ENCODE measurements around the gene DCP1A.
"Not testable (repeated sequence)": the region's sequence is repeated elsewhere in the genome, so short reads cannot be mapped to it uniquely, and the experiment has no call there.

The DCP1A gene

GRCh38 chr3:53303957-53304356 lies 43.4 kb downstream of the DCP1A start:
- ATAC-seq (ENCODE audit: low read depth) (no peak), DNase-seq (ENCODE audit: low spot score in 2 of 2) (no peak)
- H3K27ac Mint-ChIP-seq = no peak overlapping the region
- peaks cover 5% of the 10 kb centered on the region for H3K4me1 Mint-ChIP-seq
- H3K36me3 Mint-ChIP-seq = peaks cover 21% of the 10 kb centered on the region
- no peaks in the 10 kb centered on the region for H3K27me3 Mint-ChIP-seq
- no peak overlapping the region for H3K4me3 Mint-ChIP-seq
- H3K9me3 Mint-ChIP-seq = no peaks in the 10 kb centered on the region

GRCh38 chr3:53303549-53303948 lies 43.8 kb downstream of the DCP1A start:
- H3K27ac Mint-ChIP-seq = no peak overlapping the region
- peaks cover 21% of the 10 kb centered on the region for H3K36me3 Mint-ChIP-seq
- no peak for DNase-seq (ENCODE audit: low spot score in 2 of 2)
- H3K4me3 Mint-ChIP-seq = no peak overlapping the region
- no peak for ATAC-seq (ENCODE audit: low read depth)
- H3K27me3 Mint-ChIP-seq = no peaks in the 10 kb centered on the region
- peaks cover 5% of the 10 kb centered on the region for H3K4me1 Mint-ChIP-seq
- H3K9me3 Mint-ChIP-seq = no peaks in the 10 kb centered on the region

- no peaks in the 10 kb centered on the region for H3K9me3 Mint-ChIP-seq
- no peak overlapping the region for H3K4me3 Mint-ChIP-seq
- no peak for ATAC-seq (ENCODE audit: low read depth)
- peak overlapping the region; percentile 31 for H3K27ac Mint-ChIP-seq
- H3K36me3 Mint-ChIP-seq = peaks cover 19% of the 10 kb centered on the region
- no peak for DNase-seq (ENCODE audit: low spot score in 2 of 2)
- H3K4me1 Mint-ChIP-seq = peaks cover 5% of the 10 kb centered on the region
- H3K27me3 Mint-ChIP-seq = no peaks in the 10 kb centered on the region
Observed at GRCh38 chr3:53300826-53301225, 46.5 kb downstream of the DCP1A start.

GRCh38 chr3:53299611-53300023 lies 47.7 kb downstream of the DCP1A start:
- H3K36me3 Mint-ChIP-seq = peaks cover 19% of the 10 kb centered on the region
- not testable (repeated sequence) for H3K4me1 Mint-ChIP-seq, H3K9me3 Mint-ChIP-seq, H3K27ac Mint-ChIP-seq, H3K27me3 Mint-ChIP-seq, H3K4me3 Mint-ChIP-seq
- ATAC-seq (ENCODE audit: low read depth) (peak; percentile 62), DNase-seq (ENCODE audit: low spot score in 2 of 2) (peak in 1 of 2 donors; percentile 36)

GRCh38 chr3:53295410-53295809 lies 51.9 kb downstream of the DCP1A start:
- Mint-ChIP-seq H3K27me3 (no peaks in the 10 kb centered on the region), H3K4me3 (no peak overlapping the region), H3K9me3 (no peaks in the 10 kb centered on the region), H3K4me1 (peaks cover 5% of the 10 kb centered on the region), H3K27ac (no peak overlapping the region), H3K36me3 (peaks cover 14% of the 10 kb centered on the region)
- ATAC-seq (ENCODE audit: low read depth) (no peak), DNase-seq (ENCODE audit: low spot score in 2 of 2) (no peak)

GRCh38 chr3:53293867-53294266 lies 53.5 kb downstream of the DCP1A start:
- no peak overlapping the region for H3K27ac Mint-ChIP-seq
- no peak for DNase-seq (ENCODE audit: low spot score in 2 of 2)
- peaks cover 11% of the 10 kb centered on the region for H3K36me3 Mint-ChIP-seq

GRCh38 chr3:53288214-53288613 lies 59.1 kb downstream of the DCP1A start:
- H3K36me3 Mint-ChIP-seq = peaks cover 19% of the 10 kb centered on the region
- DNase-seq (ENCODE audit: low spot score in 2 of 2) = no peak
- H3K27me3 Mint-ChIP-seq = no peaks in the 10 kb centered on the region
- no peaks in the 10 kb centered on the region for H3K4me1 Mint-ChIP-seq
- H3K27ac Mint-ChIP-seq = no peak overlapping the region
- no peak overlapping the region for H3K4me3 Mint-ChIP-seq
- no peaks in the 10 kb centered on the region for H3K9me3 Mint-ChIP-seq
- no peak for ATAC-seq (ENCODE audit: low read depth)

More at GRCh38 chr3:53293867-53294266, 53.5 kb downstream of the DCP1A start:
- Mint-ChIP-seq H3K4me3 (no peak overlapping the region), H3K9me3 (no peaks in the 10 kb centered on the region), H3K27me3 (no peaks in the 10 kb centered on the region), H3K4me1 (no peaks in the 10 kb centered on the region)
- no peak for ATAC-seq (ENCODE audit: low read depth)

- H3K27ac Mint-ChIP-seq = no peak overlapping the region
- ATAC-seq (ENCODE audit: low read depth) (no peak), DNase-seq (ENCODE audit: low spot score in 2 of 2) (no peak)
- no peak overlapping the region for H3K4me3 Mint-ChIP-seq
- H3K36me3 Mint-ChIP-seq = peaks cover 14% of the 10 kb centered on the region
- no peaks in the 10 kb centered on the region for H3K27me3 Mint-ChIP-seq
- no peaks in the 10 kb centered on the region for H3K9me3 Mint-ChIP-seq
- no peaks in the 10 kb centered on the region for H3K4me1 Mint-ChIP-seq
Observed at GRCh38 chr3:53287131-53287629, 60.2 kb downstream of the DCP1A start.

- Mint-ChIP-seq H3K27me3 (no peaks in the 10 kb centered on the region), H3K27ac (no peak overlapping the region), H3K9me3 (no peaks in the 10 kb centered on the region), H3K4me1 (no peaks in the 10 kb centered on the region), H3K4me3 (no peak overlapping the region), H3K36me3 (peaks cover 13% of the 10 kb centered on the region)
- ATAC-seq (ENCODE audit: low read depth) (no peak), DNase-seq (ENCODE audit: low spot score in 2 of 2) (no peak)
Observed at GRCh38 chr3:53286727-53287126, 60.6 kb downstream of the DCP1A start.

GRCh38 chr3:53282581-53282980 lies 64.8 kb downstream of the DCP1A start:
- no peak for ATAC-seq (ENCODE audit: low read depth)
- Mint-ChIP-seq H3K27ac (no peak overlapping the region), H3K9me3 (no peaks in the 10 kb centered on the region), H3K27me3 (no peaks in the 10 kb centered on the region), H3K4me1 (no peaks in the 10 kb centered on the region), H3K36me3 (peaks cover 12% of the 10 kb centered on the region), H3K4me3 (no peak overlapping the region)
- DNase-seq (ENCODE audit: low spot score in 2 of 2) = no peak

GRCh38 chr3:53278667-53279066 lies 68.7 kb downstream of the DCP1A start:
- no peak overlapping the region for H3K27ac Mint-ChIP-seq
- H3K4me3 Mint-ChIP-seq = no peak overlapping the region
- ATAC-seq (ENCODE audit: low read depth) (no peak), DNase-seq (ENCODE audit: low spot score in 2 of 2) (no peak)
- H3K4me1 Mint-ChIP-seq = peaks cover 2% of the 10 kb centered on the region
- H3K36me3 Mint-ChIP-seq = peaks cover 3% of the 10 kb centered on the region
- H3K27me3 Mint-ChIP-seq = no peaks in the 10 kb centered on the region
- no peaks in the 10 kb centered on the region for H3K9me3 Mint-ChIP-seq

GRCh38 chr3:53274938-53275605 lies 72.3 kb downstream of the DCP1A start:
- Mint-ChIP-seq H3K4me3 (no peak overlapping the region), H3K4me1 (peaks cover 2% of the 10 kb centered on the region), H3K27me3 (no peaks in the 10 kb centered on the region), H3K36me3 (no peaks in the 10 kb centered on the region), H3K27ac (no peak overlapping the region), H3K9me3 (no peaks in the 10 kb centered on the region)
- ATAC-seq (ENCODE audit: low read depth) (no peak), DNase-seq (ENCODE audit: low spot score in 2 of 2) (no peak)

- Mint-ChIP-seq H3K36me3 (no peaks in the 10 kb centered on the region), H3K27me3 (no peaks in the 10 kb centered on the region), H3K4me3 (no peak overlapping the region), H3K27ac (no peak overlapping the region), H3K4me1 (peaks cover 2% of the 10 kb centered on the region), H3K9me3 (no peaks in the 10 kb centered on the region)
- ATAC-seq (ENCODE audit: low read depth) (no peak), DNase-seq (ENCODE audit: low spot score in 2 of 2) (no peak)
Observed at GRCh38 chr3:53273146-53273670, 74.1 kb downstream of the DCP1A start.

GRCh38 chr3:53269888-53270880 lies 77.2 kb downstream of the DCP1A start:
- no peaks in the 10 kb centered on the region for H3K36me3 Mint-ChIP-seq
- no peaks in the 10 kb centered on the region for H3K9me3 Mint-ChIP-seq
- ATAC-seq (ENCODE audit: low read depth) (peak; percentile 37), DNase-seq (ENCODE audit: low spot score in 2 of 2) (no peak)
- H3K4me1 Mint-ChIP-seq = peaks cover under 1% of the 10 kb centered on the region
- H3K27ac Mint-ChIP-seq = no peak overlapping the region
- no peaks in the 10 kb centered on the region for H3K27me3 Mint-ChIP-seq
- no peak overlapping the region for H3K4me3 Mint-ChIP-seq
